Gastrocnemius medialis (tissue), 4 donors: ENCODE measurements around the gene DIP2C.

Experiments used
- POLR2A ChIP-seq, 2 donors: fragments of 450-650 bp; IDR thresholded peaks; one replicate each; pipeline ENCODE4 v1.6.1; 2017; ENCODE audit warnings: antibody characterized with exemption in 2 of 2, mild to moderate bottlenecking in 2 of 2, moderate library complexity in 2 of 2
- TF ChIP-seq, protein P1 (sequence below), 5 experiments: fragments of 450-650 bp in 3 of 5; fragments of 200-600 bp in 2 of 5; sonication (generic) in 2 of 5; IDR thresholded peaks in 4 of 5; conservative IDR thresholded peaks in 1 of 5; 1 replicate in 4 of 5; 2 replicates in 1 of 5; pipeline ENCODE4 v1.5.1; 2016 to 2019; ENCODE audit warnings: antibody characterized with exemption in 5 of 5, mild to moderate bottlenecking in 3 of 5, moderate library complexity in 3 of 5

DNA sequence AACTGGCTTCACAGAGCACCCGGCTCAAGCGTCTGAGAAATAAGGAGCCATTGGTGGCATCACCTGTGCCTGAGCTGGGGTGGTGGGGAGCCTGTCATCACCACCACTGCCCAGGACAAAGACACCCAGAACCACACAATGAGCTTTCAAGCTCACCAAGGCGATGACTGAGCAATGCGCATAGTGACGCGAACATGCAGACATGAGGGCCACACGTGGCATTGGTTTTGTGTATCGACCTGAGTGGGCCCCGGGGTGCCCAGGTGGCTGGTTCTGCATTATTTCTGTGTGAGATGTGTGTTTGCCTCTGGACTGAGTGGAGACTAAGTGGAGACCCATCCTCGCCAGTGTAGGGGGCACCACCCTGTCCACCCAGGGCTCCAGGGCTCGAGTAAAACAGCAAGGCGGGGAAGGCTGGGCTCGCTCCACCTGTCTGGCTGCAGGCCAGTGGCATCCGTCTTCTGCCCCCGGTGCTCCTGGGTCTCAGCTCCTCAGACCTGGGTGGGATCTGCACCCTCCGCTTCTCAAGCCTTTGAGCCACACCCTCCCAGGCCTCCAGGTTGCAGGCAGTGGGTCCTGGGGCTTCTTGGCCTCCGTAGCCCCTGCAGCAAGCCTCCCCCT, 92.6 kb downstream of the DIP2C start:
- TF ChIP-seq POLR2A (IDR thresholded peaks at IDR 0.05), result no peak
- TF ChIP-seq, protein P1, sequence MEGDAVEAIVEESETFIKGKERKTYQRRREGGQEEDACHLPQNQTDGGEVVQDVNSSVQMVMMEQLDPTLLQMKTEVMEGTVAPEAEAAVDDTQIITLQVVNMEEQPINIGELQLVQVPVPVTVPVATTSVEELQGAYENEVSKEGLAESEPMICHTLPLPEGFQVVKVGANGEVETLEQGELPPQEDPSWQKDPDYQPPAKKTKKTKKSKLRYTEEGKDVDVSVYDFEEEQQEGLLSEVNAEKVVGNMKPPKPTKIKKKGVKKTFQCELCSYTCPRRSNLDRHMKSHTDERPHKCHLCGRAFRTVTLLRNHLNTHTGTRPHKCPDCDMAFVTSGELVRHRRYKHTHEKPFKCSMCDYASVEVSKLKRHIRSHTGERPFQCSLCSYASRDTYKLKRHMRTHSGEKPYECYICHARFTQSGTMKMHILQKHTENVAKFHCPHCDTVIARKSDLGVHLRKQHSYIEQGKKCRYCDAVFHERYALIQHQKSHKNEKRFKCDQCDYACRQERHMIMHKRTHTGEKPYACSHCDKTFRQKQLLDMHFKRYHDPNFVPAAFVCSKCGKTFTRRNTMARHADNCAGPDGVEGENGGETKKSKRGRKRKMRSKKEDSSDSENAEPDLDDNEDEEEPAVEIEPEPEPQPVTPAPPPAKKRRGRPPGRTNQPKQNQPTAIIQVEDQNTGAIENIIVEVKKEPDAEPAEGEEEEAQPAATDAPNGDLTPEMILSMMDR (IDR thresholded peaks at IDR 0.05 in 4 of 5, conservative IDR thresholded peaks at IDR 0.05 in 1 of 5), result no peak
